BE2C (cell line): ENCODE results near the gene GLIPR1L1. TPM values are rescaled to one million over a fixed set of nuclear protein-coding genes. Genes with fewer than 3 reads are reported as not detected.
A peak's percentile ranks its signal among the peaks of the same experiment; 100 is the strongest.

ENCODE experiments used
- DNase-seq: peaks from one replicate; pipeline ENCODE4 v3.0.0-alpha.2; 2020
- H3K27me3 ChIP-seq: fragments of 250-450 bp; sonication (Bioruptor Pico); 2 replicates; pipeline ENCODE4 v1.5.1; 2020; ENCODE audit warnings: mild to moderate bottlenecking
- H3K36me3 ChIP-seq: fragments of 250-450 bp; sonication (Bioruptor Pico); 2 replicates; pipeline ENCODE4 v1.5.1; 2020; ENCODE audit warnings: mild to moderate bottlenecking
- H3K4me1 ChIP-seq: fragments of 250-450 bp; sonication (Bioruptor Pico); 2 replicates; pipeline ENCODE4 v1.5.1; 2020
- H3K4me3 ChIP-seq: 2 replicates; pipeline ENCODE4 v1.5.1; 2011; ENCODE audit warnings: low read depth, low read length
- H3K9me3 ChIP-seq: fragments of 250-450 bp; sonication (Bioruptor Pico); 2 replicates; pipeline ENCODE4 v1.5.1; 2020
- CTCF ChIP-seq: IDR thresholded peaks from 2 replicates; pipeline ENCODE4 v1.5.1; 2012; ENCODE audit warnings: mild to moderate bottlenecking, low read depth, low read length
- polyA plus RNA-seq: library from polyadenylated mRNA; unstranded; fragments of >200 nt; gene quantifications from one replicate; pipeline ENCODE4 v1.2.1, GENCODE V29; 2012; ENCODE audit warnings: low read depth, missing spikeins; ENCODE audit not compliant: insufficient read length, insufficient read depth

Gene GLIPR1L1
- polyA plus RNA-seq, result not detected

- no peaks in the 10 kb centered on the region for H3K9me3 ChIP-seq
- DNase-seq, result peak; percentile 85
- TF ChIP-seq CTCF, result peak; percentile 95
- H3K4me3 ChIP-seq, result peak within 1 kb of the TSS; percentile 44
- no peaks in the 10 kb centered on the region for H3K36me3 ChIP-seq
- no peaks in the 10 kb centered on the region for H3K4me1 ChIP-seq
- peaks cover 16% of the 10 kb centered on the region for H3K27me3 ChIP-seq
Measured at GRCh38 chr12:75334384-75335030, at the start of gene GLIPR1L1. GLIPR1L1 (plus strand) TSS chr12:75334670; CDS start chr12:75334729, 59 bp downstream.

GRCh38 chr12:75288860-75289259 lies 45.6 kb upstream of the GLIPR1L1 start:
- TF ChIP-seq CTCF, result no peak
- Histone ChIP-seq H3K4me3 (no peak overlapping the region), H3K9me3 (no peaks in the 10 kb centered on the region), H3K4me1 (no peaks in the 10 kb centered on the region), H3K36me3 (no peaks in the 10 kb centered on the region), H3K27me3 (no peaks in the 10 kb centered on the region; the same call in 1 of the 2 replicates)
- no peak for DNase-seq

- H3K4me1 ChIP-seq, result no peaks in the 10 kb centered on the region
- H3K36me3 ChIP-seq, result no peaks in the 10 kb centered on the region
- no peak overlapping the region for H3K4me3 ChIP-seq
- no peak for DNase-seq
- H3K27me3 ChIP-seq, result no peaks in the 10 kb centered on the region; the same call in 1 of the 2 replicates
- H3K9me3 ChIP-seq, result no peaks in the 10 kb centered on the region
- no peak; the same call in 1 of the 2 replicates for TF ChIP-seq CTCF
Measured at GRCh38 chr12:75289753-75290152, 44.7 kb upstream of the GLIPR1L1 start.

- no peaks in the 10 kb centered on the region; the same call in 1 of the 2 replicates for H3K27me3 ChIP-seq
- no peak overlapping the region for H3K4me3 ChIP-seq
- no peak for DNase-seq
- no peaks in the 10 kb centered on the region for H3K9me3 ChIP-seq
- H3K36me3 ChIP-seq, result no peaks in the 10 kb centered on the region
- no peaks in the 10 kb centered on the region for H3K4me1 ChIP-seq
- no peak for TF ChIP-seq CTCF
Measured at GRCh38 chr12:75291014-75291413, 43.5 kb upstream of the GLIPR1L1 start.

GRCh38 chr12:75294336-75294735 lies 40.1 kb upstream of the GLIPR1L1 start:
- Histone ChIP-seq H3K4me1 (no peaks in the 10 kb centered on the region), H3K4me3 (no peak overlapping the region), H3K9me3 (no peaks in the 10 kb centered on the region), H3K36me3 (no peaks in the 10 kb centered on the region), H3K27me3 (no peaks in the 10 kb centered on the region)
- no peak for DNase-seq
- no peak for TF ChIP-seq CTCF

GRCh38 chr12:75294797-75295196 lies 39.7 kb upstream of the GLIPR1L1 start:
- no peak for TF ChIP-seq CTCF
- no peak for DNase-seq
- Histone ChIP-seq H3K27me3 (no peaks in the 10 kb centered on the region), H3K4me1 (no peaks in the 10 kb centered on the region), H3K36me3 (no peaks in the 10 kb centered on the region), H3K4me3 (no peak overlapping the region), H3K9me3 (no peaks in the 10 kb centered on the region)
